ENCODE results near the gene ZP2. TPM values are rescaled to one million over a fixed set of nuclear protein-coding genes. Genes with fewer than 3 reads are reported as not detected.

Gene ZP2
- total RNA-seq, 1 donor from 2014 or later: not detected

- ATAC-seq (ENCODE audit: low read depth) (no peak), DNase-seq (no peak)
- intact Hi-C loops (cut with micrococcal nuclease): no loop called here
- H3K36me3 Mint-ChIP-seq (ENCODE audit: low read depth): no peaks in the 10 kb centered on the region
- TF ChIP-seq CTCF (IDR thresholded peaks at IDR 0.05): no peak
- ChIA-PET CTCF (no interaction called here), POLR2A (no interaction called here)
- no peaks in the 10 kb centered on the region for H3K4me1 Mint-ChIP-seq
- peaks cover 23% of the 10 kb centered on the region for H3K27me3 Mint-ChIP-seq
- H3K9me3 Mint-ChIP-seq: no peaks in the 10 kb centered on the region
- no peak overlapping the region for H3K4me3 Mint-ChIP-seq
- H3K27ac Mint-ChIP-seq: no peak overlapping the region
These were observed 5.7 kb upstream of the ZP2 start for GRCh38 chr16:21217121-21217520.

GRCh38 chr16:21214086-21214485 is 2.7 kb upstream of the ZP2 start:
- ChIA-PET CTCF (no interaction called here), POLR2A (interaction anchor here (0.7 kb wide), 1 partner anchor 402 kb away, joined by 7 read pairs; no protein-coding TSS in a partner anchor)
- ATAC-seq (ENCODE audit: low read depth) (no peak), DNase-seq (no peak)
- Mint-ChIP-seq H3K4me1 (no peaks in the 10 kb centered on the region), H3K36me3 (ENCODE audit: low read depth) (no peaks in the 10 kb centered on the region), H3K4me3 (no peak overlapping the region), H3K27me3 (peaks cover 19% of the 10 kb centered on the region), H3K27ac (no peak overlapping the region), H3K9me3 (no peaks in the 10 kb centered on the region)
- intact Hi-C loops (cut with micrococcal nuclease): no loop called here
- no peak for TF ChIP-seq CTCF (IDR thresholded peaks at IDR 0.05)

GRCh38 chr16:21208446-21209230 is 2.7 kb downstream of the ZP2 start:
- DNase-seq: no peak
- no peak for ATAC-seq (ENCODE audit: low read depth)
- no peaks in the 10 kb centered on the region for H3K36me3 Mint-ChIP-seq (ENCODE audit: low read depth)
- H3K4me1 Mint-ChIP-seq: no peaks in the 10 kb centered on the region
- H3K9me3 Mint-ChIP-seq: no peaks in the 10 kb centered on the region
- no peak for TF ChIP-seq CTCF (IDR thresholded peaks at IDR 0.05)
- no peak overlapping the region for H3K4me3 Mint-ChIP-seq
- H3K27me3 Mint-ChIP-seq: peaks cover 22% of the 10 kb centered on the region
- intact Hi-C loops (cut with micrococcal nuclease): no loop called here
- POLR2A ChIA-PET: no interaction called here
- H3K27ac Mint-ChIP-seq: no peak overlapping the region
- CTCF ChIA-PET: no interaction called here

- TF ChIP-seq CTCF (IDR thresholded peaks at IDR 0.05): no peak
- Mint-ChIP-seq H3K4me1 (no peaks in the 10 kb centered on the region), H3K36me3 (ENCODE audit: low read depth) (no peaks in the 10 kb centered on the region), H3K9me3 (no peaks in the 10 kb centered on the region), H3K27me3 (peaks cover 16% of the 10 kb centered on the region), H3K27ac (no peak overlapping the region), H3K4me3 (no peak overlapping the region)
- ChIA-PET POLR2A (interaction anchor here (0.6 kb wide), 1 partner anchor 18 kb away, joined by 4 read pairs; no protein-coding TSS in a partner anchor), CTCF (no interaction called here)
- intact Hi-C loops (cut with micrococcal nuclease): no loop called here
- no peak for DNase-seq
- no peak for ATAC-seq (ENCODE audit: low read depth)
These were observed 4.8 kb downstream of the ZP2 start for GRCh38 chr16:21206550-21206949.

- no peak for TF ChIP-seq CTCF (IDR thresholded peaks at IDR 0.05)
- ATAC-seq (ENCODE audit: low read depth): no peak
- Mint-ChIP-seq H3K4me3 (no peak overlapping the region), H3K27me3 (peaks cover 21% of the 10 kb centered on the region), H3K27ac (no peak overlapping the region), H3K9me3 (no peaks in the 10 kb centered on the region), H3K4me1 (no peaks in the 10 kb centered on the region), H3K36me3 (ENCODE audit: low read depth) (no peaks in the 10 kb centered on the region)
- intact Hi-C loops (cut with micrococcal nuclease): no loop called here
- no peak for DNase-seq
- POLR2A ChIA-PET: no interaction called here
- CTCF ChIA-PET: no interaction called here
These were observed 6.1 kb downstream of the ZP2 start for GRCh38 chr16:21205303-21205702.
